Stimulated activated CD8-positive, alpha-beta memory T cell treated with anti-CD3 and anti-CD28 coated beads, Interleukin-12 subunit alpha, Interleukin-12 subunit beta, amount 100 ng/mL, for 4 hours (primary cell): ENCODE data around the gene RGMA.

Source experiments
- DNase-seq: peaks from one replicate; pipeline ENCODE4 v3.0.0-alpha.2; 2020; ENCODE audit warnings: low read depth

RGMA gene

GRCh38 chr15:93088981-93089726 is at the start of gene RGMA:
Gene RGMA, minus strand, starts transcription at chr15:93089211. Its CDS starts 279 bp downstream, at chr15:93088932.
- no peak for DNase-seq

- DNase-seq: no peak
Observed at GRCh38 chr15:93136606-93137005, 47.6 kb upstream of the RGMA start.

GRCh38 chr15:93135997-93136397 is 47.0 kb upstream of the RGMA start:
- DNase-seq: no peak

- no peak for DNase-seq
Observed at GRCh38 chr15:93135459-93135858, 46.4 kb upstream of the RGMA start.

- no peak for DNase-seq
Observed at GRCh38 chr15:93131485-93132095, 42.6 kb upstream of the RGMA start.

- no peak for DNase-seq
Observed at GRCh38 chr15:93129702-93130488, 40.9 kb upstream of the RGMA start.

- DNase-seq: no peak
Observed at GRCh38 chr15:93127286-93127685, 38.3 kb upstream of the RGMA start.

GRCh38 chr15:93126599-93126998 is 37.6 kb upstream of the RGMA start:
- no peak for DNase-seq

GRCh38 chr15:93126148-93126547 is 37.1 kb upstream of the RGMA start:
- no peak for DNase-seq

GRCh38 chr15:93124126-93124525 is 35.1 kb upstream of the RGMA start:
- no peak for DNase-seq

GRCh38 chr15:93121973-93122910 is 33.2 kb upstream of the RGMA start:
- no peak for DNase-seq

- no peak for DNase-seq
Observed at GRCh38 chr15:93121107-93121506, 32.1 kb upstream of the RGMA start.

- DNase-seq: no peak
Observed at GRCh38 chr15:93118904-93119303, 29.9 kb upstream of the RGMA start.

GRCh38 chr15:93111451-93111850 is 22.4 kb upstream of the RGMA start:
- DNase-seq: no peak

GRCh38 chr15:93110502-93111040 is 21.6 kb upstream of the RGMA start:
- DNase-seq: no peak

GRCh38 chr15:93109336-93110102 is 20.5 kb upstream of the RGMA start:
- DNase-seq: no peak

GRCh38 chr15:93107646-93108045 is 18.6 kb upstream of the RGMA start:
- DNase-seq: no peak

GRCh38 chr15:93105485-93105884 is 16.5 kb upstream of the RGMA start:
- no peak for DNase-seq

GRCh38 chr15:93103823-93104222 is 14.8 kb upstream of the RGMA start:
- DNase-seq: no peak

- DNase-seq: no peak
Observed at GRCh38 chr15:93102211-93102610, 13.2 kb upstream of the RGMA start.

- DNase-seq: no peak
Observed at GRCh38 chr15:93093765-93094164, 4.8 kb upstream of the RGMA start.
